T-helper 17 cell (primary cell): Measurements from ENCODE around the gene APOO. TPM values are rescaled to one million over a fixed set of nuclear protein-coding genes. Genes with fewer than 3 reads are reported as not detected.

ENCODE experiments used
- ATAC-seq: fragments of 150-1000 bp; cut with Tn5 transposase; 2 replicates; pipeline ENCODE4 v1.10.0; 2021; ENCODE audit warnings: mild to moderate bottlenecking, moderate library complexity
- DNase-seq, 3 donors: peaks; one replicate each; pipeline versions ENCODE4 v3.0.0 to v3.0.0-alpha.2; 2020 to 2021
- H3K9me3 ChIP-seq: one replicate; pipeline ENCODE4 v1.7.0; 2013; ENCODE audit warnings: low read length, mild to moderate bottlenecking; ENCODE audit not compliant: control insufficient read depth, poor library complexity, severe bottlenecking
- H3K27ac Mint-ChIP-seq: one replicate; pipeline ENCODE4 v1.8.0; 2022; ENCODE audit warnings: mild to moderate bottlenecking, moderate library complexity, mixed read lengths
- H3K27me3 Mint-ChIP-seq: one replicate; pipeline ENCODE4 v1.8.0; 2022; ENCODE audit warnings: mixed read lengths
- H3K36me3 Mint-ChIP-seq: one replicate; pipeline ENCODE4 v1.8.0; 2022; ENCODE audit warnings: low read depth, mixed read lengths
- H3K4me1 Mint-ChIP-seq: one replicate; pipeline ENCODE4 v1.8.0; 2022; ENCODE audit warnings: mild to moderate bottlenecking, mixed read lengths
- H3K4me3 Mint-ChIP-seq: one replicate; pipeline ENCODE4 v1.8.0; 2022; ENCODE audit warnings: mild to moderate bottlenecking, moderate library complexity, mixed read lengths
- total RNA-seq, 4 donors: library from RNA in 2 of 4; stranded (reverse) in 2 of 4; gene quantifications; one replicate each; pipeline ENCODE4 v1.2.3 and lab custom pipeline; 2022 to 2026

APOO gene
- total RNA-seq, 2 donors from 2014 or later = 10.9 to 14.9 TPM

DNA sequence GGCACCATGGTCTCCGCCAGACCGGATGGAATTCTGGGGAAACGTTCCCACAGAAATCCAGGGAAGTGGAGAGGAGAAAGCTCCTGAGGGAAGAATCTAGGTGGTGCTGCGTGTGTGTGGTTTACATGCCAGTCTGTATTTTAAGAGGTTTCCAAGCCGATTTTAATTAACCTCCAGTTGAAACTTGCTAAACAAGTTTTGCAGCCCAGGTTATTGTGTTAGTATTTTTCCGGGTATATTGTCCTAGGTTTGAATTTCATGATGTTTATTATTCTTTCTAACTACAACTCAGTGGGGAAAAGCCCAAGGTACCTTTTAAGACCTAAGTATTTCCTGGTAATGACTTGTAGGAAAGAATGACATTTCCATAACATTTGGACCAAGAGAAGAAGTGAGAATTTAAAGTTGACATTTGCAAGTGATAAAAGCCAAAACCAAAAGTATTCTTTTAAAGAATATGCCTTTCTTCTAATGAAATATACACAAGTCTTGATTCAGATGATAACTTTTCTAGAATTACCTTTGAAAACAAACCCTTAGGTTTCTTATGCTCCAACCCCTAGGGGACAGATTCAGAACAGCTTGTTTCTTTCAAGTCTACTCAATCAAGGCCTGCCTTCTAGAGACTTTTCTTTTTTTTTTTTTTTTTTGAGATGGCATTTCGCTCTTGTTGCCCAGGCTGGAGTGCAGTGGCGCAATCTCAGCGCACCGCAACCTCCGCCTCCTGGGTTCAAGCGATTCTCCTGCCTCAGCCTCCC lies 110.2 kb downstream of the APOO start:
- H3K4me3 Mint-ChIP-seq = no peak overlapping the region
- no peak overlapping the region for H3K27ac Mint-ChIP-seq
- no peaks in the 10 kb centered on the region for H3K27me3 Mint-ChIP-seq
- H3K9me3 ChIP-seq = no peaks in the 10 kb centered on the region
- no peaks in the 10 kb centered on the region for H3K36me3 Mint-ChIP-seq
- no peaks in the 10 kb centered on the region for H3K4me1 Mint-ChIP-seq
- ATAC-seq (no peak), DNase-seq (no peak)

GRCh38 chrX:23795221-23795620 lies 112.5 kb downstream of the APOO start:
- ATAC-seq (no peak), DNase-seq (no peak)
- no peak overlapping the region for H3K4me3 Mint-ChIP-seq
- no peaks in the 10 kb centered on the region for H3K9me3 ChIP-seq
- no peaks in the 10 kb centered on the region for H3K27me3 Mint-ChIP-seq
- no peaks in the 10 kb centered on the region for H3K36me3 Mint-ChIP-seq
- H3K4me1 Mint-ChIP-seq = no peaks in the 10 kb centered on the region
- H3K27ac Mint-ChIP-seq = no peak overlapping the region

GRCh38 chrX:23792861-23793553 lies 114.7 kb downstream of the APOO start:
- H3K9me3 ChIP-seq = no peaks in the 10 kb centered on the region
- ATAC-seq (no peak), DNase-seq (no peak)
- Mint-ChIP-seq H3K27ac (no peak overlapping the region), H3K4me3 (no peak overlapping the region), H3K27me3 (no peaks in the 10 kb centered on the region), H3K36me3 (no peaks in the 10 kb centered on the region), H3K4me1 (no peaks in the 10 kb centered on the region)

GRCh38 chrX:23790155-23790497 lies 117.6 kb downstream of the APOO start:
- Mint-ChIP-seq H3K36me3 (no peaks in the 10 kb centered on the region), H3K27ac (no peak overlapping the region), H3K27me3 (no peaks in the 10 kb centered on the region), H3K4me3 (no peak overlapping the region), H3K4me1 (peaks cover 3% of the 10 kb centered on the region)
- DNase-seq (no peak), ATAC-seq (no peak)
- H3K9me3 ChIP-seq = no peaks in the 10 kb centered on the region

DNA sequence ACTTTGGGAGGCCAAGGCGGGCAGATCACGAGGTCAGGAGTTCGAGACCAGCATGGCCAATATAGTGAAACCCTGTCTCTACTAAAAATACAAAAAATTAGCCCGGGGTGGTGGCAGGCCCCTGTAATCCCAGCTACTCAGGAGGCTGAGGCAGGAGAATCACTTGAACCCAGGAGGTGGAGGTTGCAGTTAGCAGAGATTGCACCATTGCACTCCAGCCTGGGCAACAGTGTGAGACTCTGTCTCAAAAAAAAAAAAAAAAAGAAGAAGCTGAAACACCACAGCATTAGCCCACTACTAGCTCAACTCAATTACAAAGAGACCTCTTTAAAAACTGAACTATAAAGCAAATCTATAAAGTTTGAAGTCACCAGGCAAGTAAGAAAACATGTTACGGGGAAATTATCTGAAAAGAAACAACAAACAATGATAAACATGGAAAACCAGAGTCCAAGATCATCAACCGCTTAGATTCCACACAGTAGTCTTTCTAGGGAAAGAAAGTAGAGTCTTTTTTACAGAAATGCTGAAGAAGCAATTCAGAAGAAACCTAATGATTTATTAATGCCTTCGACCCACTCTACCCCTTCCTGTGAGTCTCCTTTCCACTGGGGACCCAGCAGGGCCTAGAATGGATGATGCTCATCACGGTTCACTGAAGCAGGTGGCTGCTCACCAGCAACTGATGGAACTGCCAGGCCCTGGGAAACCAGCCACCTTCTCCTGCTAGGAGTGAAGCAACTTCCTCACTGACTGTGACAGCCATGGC lies 118.2 kb downstream of the APOO start:
- Mint-ChIP-seq H3K36me3 (no peaks in the 10 kb centered on the region), H3K27me3 (no peaks in the 10 kb centered on the region), H3K27ac (no peak overlapping the region), H3K4me1 (peaks cover 4% of the 10 kb centered on the region), H3K4me3 (no peak overlapping the region)
- no peak for ATAC-seq
- DNase-seq = no peak
- no peaks in the 10 kb centered on the region for H3K9me3 ChIP-seq

DNA sequence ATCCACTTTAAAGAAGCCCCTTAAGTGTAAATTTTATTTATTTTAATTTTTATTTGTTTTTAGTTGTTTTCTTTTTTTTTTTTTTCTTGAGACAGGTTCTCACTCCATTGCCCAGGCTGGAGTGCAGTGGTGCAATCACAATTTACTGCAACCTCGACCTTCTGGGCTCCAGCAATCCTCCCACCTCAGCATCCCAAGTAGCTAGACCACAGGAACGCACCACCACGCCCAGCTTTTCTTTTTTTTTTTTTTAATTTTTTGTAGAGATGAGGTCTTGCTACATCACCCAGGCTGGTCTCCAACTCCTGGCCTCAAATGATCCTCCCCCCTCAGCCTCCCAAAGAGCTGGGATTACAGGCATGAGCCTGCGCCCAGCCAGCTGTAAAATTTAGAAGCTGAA lies 118.8 kb downstream of the APOO start:
- DNase-seq (no peak), ATAC-seq (no peak)
- Mint-ChIP-seq H3K27me3 (no peaks in the 10 kb centered on the region), H3K4me1 (peaks cover 7% of the 10 kb centered on the region), H3K4me3 (no peak overlapping the region), H3K27ac (no peak overlapping the region), H3K36me3 (no peaks in the 10 kb centered on the region)
- H3K9me3 ChIP-seq = no peaks in the 10 kb centered on the region

GRCh38 chrX:23788521-23788920 lies 119.2 kb downstream of the APOO start:
- H3K9me3 ChIP-seq = no peaks in the 10 kb centered on the region
- Mint-ChIP-seq H3K4me1 (peaks cover 9% of the 10 kb centered on the region), H3K4me3 (no peak overlapping the region), H3K27me3 (no peaks in the 10 kb centered on the region), H3K27ac (no peak overlapping the region), H3K36me3 (no peaks in the 10 kb centered on the region)
- ATAC-seq (no peak), DNase-seq (no peak)

DNA sequence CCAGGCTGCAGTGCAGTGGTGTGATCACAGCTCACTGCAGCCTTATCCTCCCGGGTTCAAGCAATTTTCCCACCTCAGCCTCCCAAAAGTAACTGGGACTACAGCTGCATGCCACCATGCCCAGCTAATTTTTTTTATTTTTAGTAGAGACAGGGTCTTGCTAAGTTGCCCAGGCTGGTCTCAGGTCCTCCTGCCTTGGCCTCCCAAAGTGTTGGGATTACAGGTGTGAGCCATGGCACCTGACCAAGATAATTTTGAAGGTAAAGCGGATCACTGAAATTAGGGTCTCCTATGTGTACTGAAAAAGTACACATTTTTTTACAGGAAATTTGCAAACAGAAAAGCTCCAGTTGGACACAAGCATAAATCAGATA lies 120.0 kb downstream of the APOO start:
- DNase-seq (no peak), ATAC-seq (no peak)
- H3K9me3 ChIP-seq = no peaks in the 10 kb centered on the region
- Mint-ChIP-seq H3K27me3 (no peaks in the 10 kb centered on the region), H3K4me3 (no peak overlapping the region), H3K4me1 (peaks cover 12% of the 10 kb centered on the region), H3K36me3 (no peaks in the 10 kb centered on the region), H3K27ac (no peak overlapping the region)

GRCh38 chrX:23786268-23786815 lies 121.4 kb downstream of the APOO start:
- H3K9me3 ChIP-seq = no peaks in the 10 kb centered on the region
- H3K27me3 Mint-ChIP-seq = no peaks in the 10 kb centered on the region
- H3K4me1 Mint-ChIP-seq = peaks cover 17% of the 10 kb centered on the region
- DNase-seq (no peak), ATAC-seq (no peak)
- peak overlapping the region; percentile 39 for H3K4me3 Mint-ChIP-seq
- no peaks in the 10 kb centered on the region for H3K36me3 Mint-ChIP-seq
- H3K27ac Mint-ChIP-seq = peak overlapping the region; percentile 74

- DNase-seq = no peak
- no peaks in the 10 kb centered on the region for H3K9me3 ChIP-seq
- peaks cover 20% of the 10 kb centered on the region for H3K4me1 Mint-ChIP-seq
- peak overlapping the region; percentile 93 for H3K4me3 Mint-ChIP-seq
- H3K27me3 Mint-ChIP-seq = no peaks in the 10 kb centered on the region
- no peaks in the 10 kb centered on the region for H3K36me3 Mint-ChIP-seq
- peak overlapping the region; percentile 67 for H3K27ac Mint-ChIP-seq
- no peak for ATAC-seq
Measured at GRCh38 chrX:23785580-23785979, 122.2 kb downstream of the APOO start.

GRCh38 chrX:23784470-23785331 lies 123.0 kb downstream of the APOO start:
- no peak for ATAC-seq
- no peak for DNase-seq
- peaks cover 20% of the 10 kb centered on the region for H3K4me1 Mint-ChIP-seq
- H3K36me3 Mint-ChIP-seq = no peaks in the 10 kb centered on the region
- H3K4me3 Mint-ChIP-seq = peak overlapping the region; percentile 93
- H3K9me3 ChIP-seq = no peaks in the 10 kb centered on the region
- H3K27me3 Mint-ChIP-seq = no peaks in the 10 kb centered on the region
- H3K27ac Mint-ChIP-seq = peak overlapping the region; percentile 94

DNA sequence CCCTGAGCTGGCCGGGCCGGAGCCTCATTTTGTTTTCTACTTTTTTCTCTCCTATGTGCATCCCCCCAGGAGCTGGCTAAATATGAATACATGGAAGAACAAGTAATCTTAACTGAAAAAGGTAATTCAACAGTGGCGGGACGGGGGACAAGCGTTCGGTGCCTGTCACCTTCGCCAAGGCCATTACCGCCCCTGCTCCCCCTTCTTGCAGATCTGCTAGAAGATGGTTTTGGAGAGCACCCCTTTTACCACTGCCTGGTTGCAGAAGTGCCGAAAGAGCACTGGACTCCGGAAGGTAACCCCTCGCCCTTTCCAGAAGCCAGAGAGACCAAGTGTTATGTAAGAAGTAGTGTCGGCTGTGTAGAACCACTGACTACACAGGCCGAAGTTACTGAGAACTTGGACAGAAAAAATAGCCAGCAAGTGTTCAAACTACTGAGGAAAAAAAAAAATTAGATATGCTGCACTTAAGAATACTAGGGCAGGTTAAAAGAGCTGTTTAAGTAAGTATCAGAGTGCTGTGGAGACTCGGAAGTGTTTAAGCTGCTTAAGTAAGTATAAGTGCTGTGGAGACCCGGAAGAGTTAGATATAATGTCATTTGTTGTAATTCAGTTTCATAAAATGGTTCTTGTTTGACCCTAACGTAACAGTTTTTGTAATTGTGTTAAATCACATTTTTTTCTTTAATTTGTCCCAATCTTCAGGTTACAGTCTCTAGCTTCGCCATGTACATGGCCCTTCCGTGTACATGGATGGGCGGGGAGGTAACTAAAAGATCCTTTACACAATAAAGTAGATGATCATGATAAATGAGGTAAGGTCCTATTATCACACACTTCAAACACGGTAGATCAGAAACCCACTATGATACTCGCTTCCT lies 123.9 kb downstream of the APOO start:
- H3K27ac Mint-ChIP-seq = peak overlapping the region; percentile 94
- H3K4me3 Mint-ChIP-seq = peak overlapping the region; percentile 93
- DNase-seq (no peak), ATAC-seq (no peak)
- H3K4me1 Mint-ChIP-seq = peaks cover 23% of the 10 kb centered on the region
- no peaks in the 10 kb centered on the region for H3K27me3 Mint-ChIP-seq
- H3K9me3 ChIP-seq = no peaks in the 10 kb centered on the region
- H3K36me3 Mint-ChIP-seq = no peaks in the 10 kb centered on the region
